Endometrial microvascular endothelial cells (primary cell): ENCODE results near the gene ITGA6. TPM values are rescaled to one million over a fixed set of nuclear protein-coding genes. Genes with fewer than 3 reads are reported as not detected.
"Not testable (repeated sequence)": the region's sequence is repeated elsewhere in the genome, so short reads cannot be mapped to it uniquely, and the experiment has no call there.

Experiments
- in situ Hi-C: cut with HindIII; loops from 2 replicates; pipeline ENCODE4 v1.10.0; 2017; ENCODE audit warnings: low sequenced_read_pairs, low pct_unique_long_range_greater_than_20kb; ENCODE audit errors: inconsistent ontology term
- total RNA-seq: library from RNA; depleted of rRNA; stranded (reverse); fragments of >200 nt; gene quantifications from one replicate; pipeline ENCODE4 v1.2.3, GENCODE V29; 2015; ENCODE audit errors: inconsistent ontology term

The ITGA6 gene
- total RNA-seq, 1 donor from 2014 or later: 295 TPM

GRCh38 chr2:172488556-172488955 lies 61.2 kb downstream of the ITGA6 start:
- in situ Hi-C loops: no loop called here

GRCh38 chr2:172489681-172490080 lies 62.3 kb downstream of the ITGA6 start:
- in situ Hi-C loops: no loop called here

GRCh38 chr2:172496160-172496608 lies 68.8 kb downstream of the ITGA6 start:
- in situ Hi-C loops: no loop called here

- in situ Hi-C loops: no loop called here
Measured at GRCh38 chr2:172507199-172507598, 79.8 kb downstream of the ITGA6 start.

- in situ Hi-C loops: no loop called here
Measured at GRCh38 chr2:172510088-172510487, 82.7 kb downstream of the ITGA6 start.

GRCh38 chr2:172510548-172510947 lies 83.2 kb downstream of the ITGA6 start:
- in situ Hi-C loops: no loop called here

GRCh38 chr2:172512810-172513523 lies 85.6 kb downstream of the ITGA6 start:
- in situ Hi-C loops: no loop called here

GRCh38 chr2:172513524-172513900 lies 86.1 kb downstream of the ITGA6 start:
- in situ Hi-C loops: no loop called here

GRCh38 chr2:172513935-172514586 lies 86.7 kb downstream of the ITGA6 start:
- in situ Hi-C loops: no loop called here

GRCh38 chr2:172516299-172516698 lies 88.9 kb downstream of the ITGA6 start:
- in situ Hi-C loops: no loop called here

- in situ Hi-C loops: no loop called here
Measured at GRCh38 chr2:172518995-172519394, 91.6 kb downstream of the ITGA6 start.

GRCh38 chr2:172525601-172526000 lies 98.2 kb downstream of the ITGA6 start:
- in situ Hi-C loops: no loop called here

- in situ Hi-C loops: no loop called here
Measured at GRCh38 chr2:172531309-172531708, 103.9 kb downstream of the ITGA6 start.

GRCh38 chr2:172532461-172532860 lies 105.1 kb downstream of the ITGA6 start:
- in situ Hi-C loops: not testable (repeated sequence)

- in situ Hi-C loops: no loop called here
Measured at GRCh38 chr2:172533687-172534086, 106.3 kb downstream of the ITGA6 start.

GRCh38 chr2:172535119-172535518 lies 107.7 kb downstream of the ITGA6 start:
- in situ Hi-C loops: no loop called here

GRCh38 chr2:172537851-172538250 lies 110.5 kb downstream of the ITGA6 start:
- in situ Hi-C loops: not testable (repeated sequence)

- in situ Hi-C loops: no loop called here
Measured at GRCh38 chr2:172539767-172540166, 112.4 kb downstream of the ITGA6 start.

GRCh38 chr2:172540421-172540820 lies 113.0 kb downstream of the ITGA6 start:
- in situ Hi-C loops: no loop called here

GRCh38 chr2:172545408-172546075 lies 118.2 kb downstream of the ITGA6 start:
- in situ Hi-C loops: no loop called here
